Astrocyte of the spinal cord (primary cell): Measurements from ENCODE around the gene YBX2.

Source experiments
- DNase-seq: peaks from one replicate; pipeline ENCODE4 v3.0.0; 2011; ENCODE audit warnings: low read depth, low spot score
- H3K4me3 ChIP-seq: 2 replicates; pipeline ENCODE4 v1.5.1; 2011; ENCODE audit warnings: low read depth, mild to moderate bottlenecking, low read length, moderate library complexity
- CTCF ChIP-seq: IDR thresholded peaks from 2 replicates; pipeline ENCODE4 v1.5.1; 2012; ENCODE audit warnings: low read depth, mild to moderate bottlenecking, low read length, inconsistent platforms
- in situ Hi-C: cut with HindIII; loops from 2 replicates; pipeline ENCODE4 v1.10.0; 2017; ENCODE audit warnings: low sequenced_read_pairs

YBX2 gene

GRCh38 chr17:7308625-7309433 lies 14.4 kb upstream of the YBX2 start:
- H3K4me3 ChIP-seq, result peak overlapping the region; percentile 88
- in situ Hi-C loops, result no loop called here
- peak; percentile 84 for DNase-seq
- TF ChIP-seq CTCF, result no peak

- in situ Hi-C loops, result no loop called here
- TF ChIP-seq CTCF, result no peak
- no peak for DNase-seq
- peak overlapping the region; percentile 88 for H3K4me3 ChIP-seq
These were observed 13.5 kb upstream of the YBX2 start for GRCh38 chr17:7307686-7308624.

- in situ Hi-C loops, result no loop called here
- TF ChIP-seq CTCF, result no peak
- peak within 1 kb of the TSS; percentile 88 for H3K4me3 ChIP-seq
- peak; percentile 100 for DNase-seq
These were observed 12.7 kb upstream of the YBX2 start, which contains the start of gene EIF5A for GRCh38 chr17:7306911-7307685. Gene EIF5A, plus strand, starts transcription at chr17:7307628. Its CDS starts 2,008 bp downstream, at chr17:7309636.

GRCh38 chr17:7304179-7304578 lies 9.7 kb upstream of the YBX2 start:
- DNase-seq, result no peak
- in situ Hi-C loops, result no loop called here
- no peak overlapping the region for H3K4me3 ChIP-seq
- TF ChIP-seq CTCF, result no peak

GRCh38 chr17:7296189-7296861 lies 1.9 kb upstream of the YBX2 start:
- in situ Hi-C loops, result no loop called here
- no peak overlapping the region for H3K4me3 ChIP-seq
- peak; percentile 85 for TF ChIP-seq CTCF
- peak; percentile 68 for DNase-seq
